ENCODE results near the gene PLAC8L1. TPM values are rescaled to one million over a fixed set of nuclear protein-coding genes. Genes with fewer than 3 reads are reported as not detected.

PLAC8L1 gene
- total and polyA plus RNA-seq, 2 of the 4 experiments (the other 2 are of a cell fraction): 0.27 TPM; not detected in 1

- Histone ChIP-seq H2BK15ac (ENCODE audit: low read depth, low read length) (no peak overlapping the region), H3K4me3 (ENCODE audit: insufficient read depth, low read depth, low read length) (no peak overlapping the region), H4K8ac (ENCODE audit: low read depth in 2 of 2, low read length in 2 of 2) (no peak overlapping the region), H2AK9ac (replicated peaks; ENCODE audit: low read depth, low read length, poor library complexity) (no peak overlapping the region), H3K18ac (ENCODE audit: low read depth, low read length) (no peak overlapping the region), H3K4ac (ENCODE audit: low read depth, low read length) (no peak overlapping the region), H3K36me3 (ENCODE audit: control insufficient read depth, insufficient read depth, low read length) (peaks cover 11% of the 10 kb centered on the region), H2BK120ac (ENCODE audit: low read depth, low read length) (no peak overlapping the region), H3K27me3 (ENCODE audit: control insufficient read depth, insufficient read depth, low read length) (no peaks in the 10 kb centered on the region), H3K9me1 (ENCODE audit: insufficient read depth, low read length) (no peaks in the 10 kb centered on the region), H3K56ac (ENCODE audit: extremely low read depth, insufficient read depth, low read length) (no peak overlapping the region), H3K9me3 (ENCODE audit: control insufficient read depth, insufficient read depth, low read length) (no peaks in the 10 kb centered on the region), H2BK5ac (ENCODE audit: low read depth, low read length, poor library complexity, severe bottlenecking) (no peak overlapping the region), H3K4me2 (ENCODE audit: low read depth, low read length) (no peak overlapping the region), H4K91ac (ENCODE audit: insufficient read depth, low read depth, low read length) (no peak overlapping the region), H2BK20ac (ENCODE audit: low read depth, low read length) (no peak overlapping the region), H4K5ac (ENCODE audit: low read depth, low read length) (no peak overlapping the region), H4K20me1 (ENCODE audit: insufficient read depth, low read length) (no peaks in the 10 kb centered on the region), H3K4me1 (ENCODE audit: control insufficient read depth, insufficient read depth, low read length) (no peaks in the 10 kb centered on the region), H2AK5ac (ENCODE audit: low read depth, low read length) (no peak overlapping the region), H3K9ac (ENCODE audit: low read depth, low read length) (no peak overlapping the region), H2AFZ (replicated peaks; ENCODE audit: low read length, poor library complexity) (no peak overlapping the region), H3K79me1 (ENCODE audit: low read depth in 1 of 2, low read length in 2 of 2) (no peaks in the 10 kb centered on the region), H3K27ac (ENCODE audit: insufficient read depth, low read length) (no peak overlapping the region), H3K23ac (ENCODE audit: low read depth, low read length) (no peak overlapping the region), H3K14ac (replicated peaks; ENCODE audit: low read depth, low read length) (no peak overlapping the region)
- BruUV-seq (replicated peaks): no TSS peak
- dilution Hi-C loops (cut with HindIII; ENCODE audit: low sequenced_read_pairs, unreplicated experiment): no loop called here
- in situ Hi-C loops (cut with MboI; ENCODE audit: low sequenced_read_pairs): loop anchor here (10.0 kb wide), 1 partner anchor 53 kb away; no protein-coding TSS in a partner anchor
- DNase-seq (no peak), ATAC-seq (ENCODE audit: low read depth) (no peak)
- no CpG with 5 or more reads among the region's 1 CpG for WGBS, 2 experiments (ENCODE audit: extremely low coverage in 2 of 2, insufficient read length in 1 of 2)
- ChIA-PET CTCF (no interaction called here), POLR2A (ENCODE audit: unreplicated experiment) (no interaction called here)
- no peak for TF ChIP-seq MAZ (IDR thresholded peaks at IDR 0.05; ENCODE audit: borderline replicate concordance, low read depth, low read length)
- no peak for TF ChIP-seq SMC3 (IDR thresholded peaks at IDR 0.05; ENCODE audit: low read depth, low read length)
- TF ChIP-seq CEBPB (IDR thresholded peaks at IDR 0.05; ENCODE audit: low read depth, low read length): no peak
- TF ChIP-seq POLR2A (IDR thresholded peaks at IDR 0.05; ENCODE audit: low read depth, low read length): no peak
- TF ChIP-seq BHLHE40 (IDR thresholded peaks at IDR 0.05; ENCODE audit: low read depth, low read length): no peak
- no peak for TF ChIP-seq RFX5 (IDR thresholded peaks at IDR 0.05; ENCODE audit: low read depth, low read length)
- TF ChIP-seq FOS (IDR thresholded peaks at IDR 0.05; ENCODE audit: low read depth, low read length): no peak
- TF ChIP-seq RAD21 (IDR thresholded peaks at IDR 0.05; ENCODE audit: low read length): no peak
- TF ChIP-seq MXI1 (IDR thresholded peaks at IDR 0.05; ENCODE audit: borderline replicate concordance, low read depth, low read length): no peak
- TF ChIP-seq ELK1 (IDR thresholded peaks at IDR 0.05; ENCODE audit: borderline replicate concordance, low read depth, low read length): no peak
- no peak for TF ChIP-seq NFE2L2 (IDR thresholded peaks at IDR 0.05; ENCODE audit: low read depth, low read length)
- TF ChIP-seq MAFK (IDR thresholded peaks at IDR 0.05; ENCODE audit: low read depth, low read length): no peak
- no peak for TF ChIP-seq CTCF (conservative IDR thresholded peaks at IDR 0.05; ENCODE audit: low read depth, low read length)
- TF ChIP-seq CHD1 (IDR thresholded peaks at IDR 0.05; ENCODE audit: low read depth, low read length): no peak
- no peak for TF ChIP-seq RCOR1 (IDR thresholded peaks at IDR 0.05; ENCODE audit: insufficient replicate concordance, low read length)
- intact Hi-C loops (cut with micrococcal nuclease): no loop called here
Measured at GRCh38 chr5:146111409-146111808, 6.0 kb upstream of the PLAC8L1 start.

Measured in IMR-90 (cell line).